HG02798 (cell line): ENCODE data around the gene ARHGEF3.

Experiments used
- ATAC-seq: cut with Tn5 transposase; IDR thresholded peaks from one replicate; pipeline ENCODE4 v1.9.1; 2021; ENCODE audit warnings: mild to moderate bottlenecking; ENCODE audit not compliant: unreplicated experiment, poor library complexity

The ARHGEF3 gene, protein sequence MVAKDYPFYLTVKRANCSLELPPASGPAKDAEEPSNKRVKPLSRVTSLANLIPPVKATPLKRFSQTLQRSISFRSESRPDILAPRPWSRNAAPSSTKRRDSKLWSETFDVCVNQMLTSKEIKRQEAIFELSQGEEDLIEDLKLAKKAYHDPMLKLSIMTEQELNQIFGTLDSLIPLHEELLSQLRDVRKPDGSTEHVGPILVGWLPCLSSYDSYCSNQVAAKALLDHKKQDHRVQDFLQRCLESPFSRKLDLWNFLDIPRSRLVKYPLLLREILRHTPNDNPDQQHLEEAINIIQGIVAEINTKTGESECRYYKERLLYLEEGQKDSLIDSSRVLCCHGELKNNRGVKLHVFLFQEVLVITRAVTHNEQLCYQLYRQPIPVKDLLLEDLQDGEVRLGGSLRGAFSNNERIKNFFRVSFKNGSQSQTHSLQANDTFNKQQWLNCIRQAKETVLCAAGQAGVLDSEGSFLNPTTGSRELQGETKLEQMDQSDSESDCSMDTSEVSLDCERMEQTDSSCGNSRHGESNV

DNA sequence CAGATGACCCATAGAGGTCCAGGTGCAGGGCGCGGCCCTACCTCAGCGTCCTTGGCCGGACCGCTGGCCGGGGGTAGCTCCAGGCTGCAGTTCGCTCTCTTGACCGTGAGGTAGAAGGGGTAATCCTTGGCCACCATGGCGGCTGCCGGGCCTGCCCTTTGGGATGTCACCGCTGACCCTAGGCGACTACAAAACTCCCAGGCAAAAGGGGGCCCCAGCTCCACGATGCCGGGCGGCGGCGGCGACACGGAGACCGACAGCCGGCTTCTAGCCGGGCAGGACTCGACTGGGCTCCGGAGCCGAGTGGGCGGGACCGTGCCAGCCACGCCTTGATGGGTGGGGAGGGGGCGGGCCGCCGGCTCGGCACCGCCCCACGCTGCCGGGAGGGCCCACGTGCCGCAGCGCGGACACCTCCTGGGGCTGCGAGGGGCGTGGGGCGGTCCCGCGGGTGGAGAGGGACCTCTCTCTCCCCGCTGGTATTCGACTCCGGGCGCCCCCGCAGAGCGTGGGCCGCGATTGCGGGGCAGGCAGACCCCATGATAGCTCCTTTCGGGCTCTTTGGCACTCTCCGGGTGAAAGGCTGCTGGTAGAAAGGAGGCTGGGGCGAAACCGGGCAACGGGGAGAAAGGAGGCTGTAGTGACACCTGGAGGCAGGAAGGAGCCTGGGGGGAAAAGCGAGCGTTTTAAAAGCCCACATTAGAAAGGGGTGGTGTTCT lies at the start of gene ARHGEF3:
Gene ARHGEF3 (minus strand): TSS at position 288 of the 716 bp plus-strand sequence. CDS start 151 bp downstream, at position 137.
- ATAC-seq: peak; percentile 87

DNA sequence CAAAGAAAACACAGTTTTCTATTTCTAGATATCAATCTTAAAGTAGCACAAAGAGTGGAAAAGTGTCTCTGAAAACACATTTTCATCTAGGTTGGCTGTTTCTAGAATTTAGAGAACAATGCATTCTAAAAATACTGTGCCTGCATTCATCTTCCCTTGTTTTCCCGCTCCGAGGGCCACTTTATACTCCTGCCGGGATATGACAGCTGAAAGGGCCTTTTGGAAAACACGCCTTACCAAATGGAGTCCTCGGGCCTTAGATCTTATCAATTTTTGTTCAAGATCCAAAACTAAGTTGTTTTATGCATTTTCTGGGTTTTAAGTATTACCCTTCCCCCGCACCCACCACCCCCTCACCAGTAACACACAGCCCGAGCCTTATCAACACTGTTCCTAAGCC lies 47.9 kb upstream of the ARHGEF3 start:
- ATAC-seq: no peak

DNA sequence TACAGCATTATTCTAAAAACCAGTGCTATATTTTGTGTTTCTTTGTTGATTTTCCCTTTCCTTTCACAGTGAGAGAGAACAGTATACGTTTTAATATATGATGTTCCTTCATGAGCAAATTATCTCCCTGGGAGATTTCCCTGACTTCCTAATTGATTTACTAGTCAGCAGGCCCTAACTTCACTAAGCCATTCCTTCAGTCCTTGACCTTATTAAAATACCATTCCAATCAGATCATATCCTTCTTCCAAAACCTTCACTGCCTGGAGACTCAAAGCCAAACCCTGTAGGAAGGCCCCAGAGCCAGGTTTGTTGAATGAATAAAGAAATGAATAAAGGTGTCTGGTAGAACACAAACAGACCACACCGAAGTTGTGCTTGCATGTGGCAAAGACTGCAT lies 43.8 kb upstream of the ARHGEF3 start:
- no peak for ATAC-seq

DNA sequence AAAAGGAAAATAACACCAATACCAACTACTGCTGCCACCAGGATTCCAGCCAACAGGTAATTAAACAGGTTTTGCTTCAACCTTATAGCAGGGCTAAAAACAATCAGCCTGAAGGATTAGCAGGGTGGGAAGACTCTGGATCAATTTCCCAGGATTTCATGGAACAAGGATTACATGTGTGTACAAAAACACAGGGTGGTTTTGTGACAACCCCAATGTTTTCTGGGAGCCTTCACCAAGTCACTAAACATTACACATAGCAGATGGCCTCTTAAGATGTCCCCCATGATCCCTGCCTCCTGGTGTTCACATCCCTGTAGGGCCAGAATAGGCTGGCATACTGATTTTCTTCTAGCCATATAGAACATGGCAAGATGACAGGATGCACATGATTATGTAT lies 42.8 kb upstream of the ARHGEF3 start:
- ATAC-seq: no peak

DNA sequence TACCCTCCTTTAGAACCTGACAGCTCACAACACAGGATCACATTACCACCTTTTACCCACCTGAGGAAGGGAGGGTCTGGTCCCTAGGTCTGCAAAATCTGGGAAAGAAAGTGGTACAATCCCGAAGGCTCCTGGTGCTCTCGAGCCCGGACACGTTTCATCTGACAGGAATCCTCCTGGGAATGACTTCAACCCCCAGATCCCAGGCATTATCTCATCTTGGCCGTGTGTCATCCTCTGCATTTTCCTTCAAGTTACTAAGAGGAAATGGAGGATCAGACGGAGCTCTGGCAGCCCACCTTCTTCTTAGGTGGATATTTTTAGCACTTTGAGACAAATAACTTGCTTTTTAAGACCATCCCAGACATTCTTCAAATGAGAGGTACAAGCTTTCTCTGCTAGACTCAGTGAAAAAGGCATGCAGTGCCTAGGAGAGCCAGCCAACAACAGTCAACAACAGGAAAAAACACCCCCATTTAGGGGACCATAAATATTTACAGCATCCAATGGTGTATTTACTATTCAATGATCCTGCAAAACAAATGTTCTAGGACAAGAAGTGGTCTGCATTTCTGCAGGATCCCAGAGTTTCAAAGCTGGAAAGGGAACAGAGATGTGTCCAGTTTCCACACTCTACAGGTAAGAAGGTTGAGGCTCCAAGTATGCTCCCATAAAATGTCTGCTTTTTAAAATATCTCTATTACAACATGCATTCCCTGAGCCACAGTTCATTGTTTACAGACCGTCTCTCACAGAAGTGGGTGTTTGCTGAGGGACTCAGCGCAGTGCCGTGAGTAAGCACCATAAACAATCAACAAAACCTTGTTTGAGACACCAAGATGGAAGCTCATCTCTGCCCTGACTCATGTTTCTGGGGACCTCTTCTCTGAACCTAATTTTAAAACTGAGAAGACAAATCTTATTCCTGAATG lies 38.3 kb upstream of the ARHGEF3 start:
- no peak for ATAC-seq

DNA sequence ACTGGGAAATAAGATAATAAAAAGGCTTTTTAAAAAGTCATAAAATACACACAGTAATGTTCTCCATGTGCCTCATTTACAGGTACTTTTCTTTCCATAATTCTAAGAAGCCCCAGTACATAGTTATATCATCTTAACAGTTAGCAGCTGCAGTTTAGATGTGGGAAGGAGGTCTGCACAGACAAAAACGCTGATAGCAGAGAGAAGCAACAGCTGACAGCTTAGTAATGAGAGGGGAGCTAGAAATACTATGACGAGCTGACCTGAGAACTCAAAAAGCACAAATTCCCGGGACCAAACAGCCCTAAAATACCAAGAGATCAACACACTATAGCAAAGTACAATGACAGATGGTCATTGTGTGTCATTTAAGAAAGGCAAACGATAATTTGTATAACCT lies 36.7 kb upstream of the ARHGEF3 start:
- no peak for ATAC-seq

DNA sequence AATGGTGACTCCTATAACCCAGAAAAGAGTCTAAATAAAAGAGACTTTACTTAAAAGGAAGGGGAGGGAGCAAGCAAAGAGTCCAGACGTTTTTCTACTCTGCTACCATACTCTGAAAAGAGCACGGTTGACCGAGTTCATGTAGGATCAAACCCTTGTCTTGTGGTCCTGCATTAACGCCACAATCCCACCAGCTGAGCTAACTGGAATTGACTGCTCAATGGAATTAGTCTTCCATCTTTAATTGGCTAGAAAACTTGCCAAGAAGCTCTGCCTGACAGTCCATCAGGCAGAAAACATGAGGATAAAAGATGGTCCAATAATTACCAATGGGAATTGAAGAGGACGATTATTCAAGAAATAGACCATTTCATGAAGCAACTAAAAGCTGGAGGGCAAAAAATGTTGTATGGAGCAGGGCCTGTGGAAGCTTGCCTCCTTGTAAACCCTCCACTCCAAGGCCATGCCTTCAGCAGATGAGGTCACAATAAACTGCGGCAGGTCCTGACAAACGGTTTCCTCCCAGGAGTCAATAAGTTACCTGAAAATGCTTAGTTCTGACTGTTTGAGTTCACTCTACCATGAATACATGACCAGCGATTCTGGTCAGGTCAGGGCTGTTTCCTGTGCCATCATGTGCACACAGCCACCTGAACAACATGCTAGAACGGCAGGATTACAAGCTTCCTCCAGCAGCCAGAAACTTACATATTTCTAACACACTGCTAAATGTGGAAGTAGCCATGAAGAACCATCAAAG lies 35.6 kb upstream of the ARHGEF3 start:
- ATAC-seq: no peak

DNA sequence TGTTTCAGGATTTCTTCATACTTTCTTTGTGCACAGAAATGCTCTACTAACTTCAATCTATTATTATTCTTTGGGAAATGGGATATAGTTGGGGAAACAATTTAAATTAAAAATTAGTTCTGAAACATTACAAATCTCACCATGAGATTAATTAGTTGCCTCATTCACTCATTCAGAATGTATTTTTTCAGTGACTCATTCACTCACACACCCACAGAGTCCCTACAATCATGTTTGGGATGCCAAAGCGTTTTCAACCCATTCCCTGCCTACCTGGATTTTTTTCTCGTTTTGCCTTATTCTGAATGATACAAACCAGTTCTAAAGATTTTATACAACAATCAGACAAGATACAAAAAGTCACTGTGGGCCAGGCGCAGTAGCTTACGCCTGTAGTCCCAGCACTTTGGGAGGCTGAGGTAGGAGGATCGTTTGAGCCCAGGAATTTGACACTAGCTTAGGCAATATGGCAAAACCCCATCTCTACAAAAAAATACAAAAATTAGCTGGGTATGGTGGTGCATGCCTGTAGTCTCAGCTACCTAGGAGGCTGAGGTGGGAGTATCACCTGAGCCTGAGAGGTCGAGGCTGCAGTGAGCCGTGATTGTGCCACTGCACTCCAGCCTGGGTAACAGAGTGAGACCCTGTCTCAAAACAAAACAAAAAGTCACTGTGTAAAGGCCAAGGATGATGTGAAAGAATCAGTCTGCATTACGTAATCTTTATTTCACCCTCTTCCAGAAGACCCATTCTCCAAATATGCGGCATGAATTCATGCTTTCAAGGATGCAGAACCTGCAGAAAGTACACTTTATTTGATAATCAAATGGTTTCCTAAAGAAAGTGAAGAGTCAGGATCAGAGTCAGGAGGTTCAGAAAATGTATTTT lies 34.8 kb upstream of the ARHGEF3 start:
- no peak for ATAC-seq

DNA sequence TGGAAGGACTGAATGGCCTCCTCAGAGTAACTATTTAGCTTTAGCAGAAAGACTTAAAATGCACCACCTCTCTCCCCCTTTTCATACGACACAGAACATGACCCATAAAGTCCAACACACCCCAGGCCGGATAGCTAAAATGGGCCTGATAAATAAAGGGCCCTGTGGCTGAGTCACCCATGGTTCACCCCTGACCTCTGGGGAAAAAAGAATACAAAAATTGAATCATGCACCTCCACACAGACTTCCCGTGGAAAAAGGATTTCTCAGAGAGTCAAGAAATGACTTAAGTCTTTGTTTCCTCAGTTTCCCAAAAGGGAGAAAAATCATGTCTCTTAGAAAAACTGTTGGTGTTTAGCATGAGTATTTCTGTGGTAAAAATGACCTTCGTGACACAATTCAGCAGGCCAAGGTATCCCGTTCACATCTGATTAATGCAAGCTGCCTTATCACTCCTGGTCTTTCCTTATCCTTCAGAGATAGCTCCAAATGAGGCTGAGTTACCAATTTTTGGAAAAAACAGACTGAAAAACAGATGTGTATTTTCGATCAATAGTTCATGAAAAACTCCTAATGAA lies 34.0 kb upstream of the ARHGEF3 start:
- ATAC-seq: no peak

DNA sequence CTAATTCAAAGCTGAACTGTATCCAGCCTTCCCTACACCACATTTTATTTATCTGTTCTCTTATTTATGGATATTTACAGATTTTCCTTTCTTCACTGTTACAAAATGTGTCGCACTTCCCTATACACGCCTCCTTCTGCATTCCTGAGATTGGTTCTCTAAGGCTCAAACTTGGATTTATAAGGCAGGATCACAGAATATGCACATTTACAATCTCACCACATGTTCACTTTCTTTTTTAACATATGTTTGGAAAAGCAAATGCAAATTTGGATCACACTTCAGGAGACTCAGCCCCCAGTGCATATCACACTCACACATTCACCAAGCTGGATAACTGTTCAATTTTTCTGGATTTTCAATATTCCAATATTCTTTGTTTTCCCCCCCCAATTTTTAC lies 31.8 kb upstream of the ARHGEF3 start:
- no peak for ATAC-seq

DNA sequence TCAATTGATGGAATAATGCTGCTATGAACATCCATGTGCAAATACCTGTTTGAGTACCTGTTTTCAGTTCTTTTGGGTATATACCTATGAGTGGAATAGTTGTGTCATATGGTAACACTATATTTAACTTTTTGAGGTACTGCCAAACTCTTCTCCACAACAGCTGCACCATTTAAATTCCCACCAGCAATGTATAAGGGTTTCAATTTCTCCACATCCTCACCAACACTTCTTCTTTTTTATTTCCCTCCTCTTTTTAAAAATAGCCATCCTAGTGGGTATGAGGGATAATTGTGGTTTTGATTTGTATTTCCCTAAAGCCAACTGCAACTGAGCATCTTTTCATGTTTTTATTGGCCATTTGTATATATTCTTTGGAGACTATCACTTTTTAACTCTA lies 31.3 kb upstream of the ARHGEF3 start:
- ATAC-seq: no peak

DNA sequence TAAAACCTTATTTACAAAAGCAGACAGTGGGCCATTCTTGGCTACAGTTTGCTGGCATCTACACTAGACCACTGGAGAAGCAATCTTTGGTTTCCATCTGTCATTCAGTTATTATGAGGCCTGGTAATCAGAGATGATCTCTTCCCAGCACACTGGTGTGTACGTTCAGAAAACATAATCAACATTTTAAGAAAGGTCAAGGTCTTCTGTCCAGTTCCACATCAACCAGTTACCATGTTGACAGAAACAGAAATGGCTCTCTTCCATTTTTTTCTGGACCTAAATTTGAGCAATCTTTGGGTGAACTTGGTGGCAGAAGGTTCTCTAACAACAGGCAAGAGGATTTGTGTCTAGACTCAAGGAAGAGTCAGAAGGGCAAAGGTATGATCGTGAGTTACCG lies 29.8 kb upstream of the ARHGEF3 start:
- ATAC-seq: no peak

DNA sequence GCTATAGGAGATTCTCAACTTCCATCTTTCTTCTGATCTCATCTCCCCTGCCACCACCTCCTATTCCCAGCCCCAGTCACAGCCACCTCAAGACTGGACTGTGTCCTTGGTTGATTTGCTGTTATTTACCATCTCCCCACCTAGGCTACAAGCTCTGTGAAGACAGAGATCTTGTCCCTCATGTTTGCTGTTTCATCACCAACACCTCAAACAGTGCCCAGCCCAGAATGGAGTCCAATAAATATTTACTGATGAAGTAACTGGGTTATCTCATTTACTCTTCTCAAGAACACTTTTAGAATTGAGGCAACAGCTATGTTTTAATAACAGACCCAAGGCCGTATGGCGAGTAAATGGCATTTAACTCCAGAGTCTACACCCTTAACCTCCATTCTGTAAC lies 29.1 kb upstream of the ARHGEF3 start:
- ATAC-seq: no peak

DNA sequence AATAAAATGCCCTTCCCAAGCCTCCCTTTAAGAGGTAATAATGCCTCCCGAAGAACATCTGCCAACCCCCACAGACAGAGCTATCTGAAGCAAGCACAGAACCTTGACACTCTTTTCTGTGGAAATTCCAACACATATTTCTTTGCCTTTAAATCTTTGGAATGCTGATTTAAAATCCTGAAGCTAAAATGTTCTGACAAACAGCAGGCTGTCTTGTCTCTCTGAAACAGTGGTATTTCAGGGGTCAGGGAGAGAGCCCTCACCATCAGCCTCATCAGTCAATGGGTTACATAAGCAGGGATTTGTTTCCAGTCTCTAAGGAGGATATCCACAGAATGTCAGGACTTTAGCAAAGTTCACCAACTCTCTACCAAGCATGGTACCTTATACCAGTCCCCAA lies 27.8 kb upstream of the ARHGEF3 start:
- no peak for ATAC-seq

DNA sequence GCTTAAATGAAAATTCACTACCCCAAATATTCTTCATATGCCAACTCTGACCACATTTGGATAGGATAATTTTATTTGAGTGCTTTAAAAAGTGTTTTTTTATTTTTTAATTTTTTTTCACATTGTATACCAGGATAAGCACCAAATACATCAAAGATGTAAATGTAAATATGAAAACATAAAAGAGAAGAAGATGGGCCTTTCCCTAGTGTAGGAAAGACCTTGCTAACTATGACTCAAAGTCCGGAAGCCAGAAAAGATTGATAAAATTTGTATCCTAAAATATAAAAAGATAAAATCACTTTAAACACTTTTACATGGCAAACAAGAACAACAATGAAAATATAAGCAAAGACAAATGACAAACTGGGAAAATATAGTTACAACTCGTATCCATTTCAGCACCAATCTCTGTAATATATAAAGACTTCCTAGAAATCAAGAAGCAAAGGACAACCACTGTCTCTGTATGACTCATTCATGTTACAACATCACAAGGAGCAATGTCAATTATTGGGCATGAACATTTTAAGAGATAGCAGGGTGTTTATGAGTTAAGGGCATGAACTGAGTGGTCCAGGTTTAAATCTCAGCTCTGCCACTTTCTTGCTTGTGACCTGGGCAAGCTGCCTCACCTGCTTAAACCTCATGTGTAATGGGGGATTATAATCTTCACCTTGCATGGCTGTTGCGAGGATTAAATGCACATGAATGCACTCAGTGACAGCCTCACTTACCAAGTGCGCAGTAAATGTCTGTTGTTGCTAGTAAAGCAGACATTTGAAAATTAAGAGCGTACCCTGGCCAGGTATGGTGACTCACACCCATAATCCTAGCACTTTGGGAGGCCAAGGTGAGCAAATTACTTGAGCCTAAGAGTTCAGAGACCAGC lies 25.3 kb upstream of the ARHGEF3 start:
- ATAC-seq: no peak

DNA sequence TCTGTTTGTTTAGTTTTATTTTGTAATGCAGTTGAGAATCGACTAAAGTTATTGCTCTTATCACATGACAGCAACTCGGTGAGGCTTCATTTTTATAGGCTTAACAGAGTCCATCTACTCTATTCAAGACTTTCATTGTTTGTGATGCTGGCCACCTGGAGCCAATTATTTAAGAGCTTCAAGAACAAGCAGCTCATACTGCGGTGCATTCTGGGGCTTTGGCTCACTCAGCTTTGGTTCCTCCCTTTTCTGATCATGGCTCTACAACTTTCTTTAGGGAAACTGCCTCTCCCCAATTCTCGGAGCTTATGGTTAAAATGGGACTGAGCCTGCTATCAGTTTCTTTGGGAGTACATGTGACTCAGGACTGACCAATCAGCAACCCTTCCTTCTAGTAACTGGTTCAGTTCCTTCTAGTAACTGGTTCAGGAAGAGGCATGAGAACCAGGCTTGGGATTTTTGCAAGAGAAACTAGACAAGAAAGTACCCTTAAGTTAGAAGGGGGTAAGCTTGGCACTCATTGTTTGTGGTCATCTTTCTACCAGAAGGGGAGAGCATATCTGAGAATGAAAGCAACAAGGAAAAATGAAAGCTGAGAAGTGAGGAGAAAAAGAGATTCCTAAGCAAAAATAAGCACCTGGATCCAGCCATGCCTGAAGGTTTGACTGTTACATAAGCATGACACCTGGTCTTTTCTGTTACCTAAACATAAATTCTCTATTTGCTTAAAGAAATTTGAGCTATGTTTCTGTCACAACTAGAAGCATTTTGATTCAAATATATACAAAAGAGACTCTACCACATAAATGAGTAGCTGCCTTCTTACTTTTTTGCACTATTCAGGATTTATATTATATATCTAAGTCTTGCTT lies 24.1 kb upstream of the ARHGEF3 start:
- ATAC-seq: no peak
